RWPE1 (cell line): Measurements from ENCODE around the gene TNS1.

Experiments used
- CTCF ChIA-PET: fragments of 350-600 bp; sonication (Branson Sonifier 250); formaldehyde crosslinking; extraction: SDS; loops from one replicate; lab custom pipeline; 2021; lab: Yijun Ruan, JAX
- POLR2A ChIA-PET: fragments of 400-600 bp; formaldehyde crosslinking; extraction: SDS; loops from one replicate; lab custom pipeline; 2020; ENCODE audit warnings: antibody characterized with exemption; ENCODE audit not compliant: low non-redundant PET; lab: Yijun Ruan, JAX
- DNase-seq: peaks from one replicate; pipeline ENCODE4 v3.0.0; 2012; ENCODE audit warnings: low spot score
- H3K27ac ChIP-seq: fragments of 450-650 bp; 2 replicates; pipeline ENCODE4 v1.5.1; 2017
- TF ChIP-seq, protein P1 (sequence below): fragments of 450-650 bp; conservative IDR thresholded peaks from 2 replicates; pipeline ENCODE4 v1.5.1; 2017; ENCODE audit warnings: low read depth, mild to moderate bottlenecking

TNS1 gene

DNA sequence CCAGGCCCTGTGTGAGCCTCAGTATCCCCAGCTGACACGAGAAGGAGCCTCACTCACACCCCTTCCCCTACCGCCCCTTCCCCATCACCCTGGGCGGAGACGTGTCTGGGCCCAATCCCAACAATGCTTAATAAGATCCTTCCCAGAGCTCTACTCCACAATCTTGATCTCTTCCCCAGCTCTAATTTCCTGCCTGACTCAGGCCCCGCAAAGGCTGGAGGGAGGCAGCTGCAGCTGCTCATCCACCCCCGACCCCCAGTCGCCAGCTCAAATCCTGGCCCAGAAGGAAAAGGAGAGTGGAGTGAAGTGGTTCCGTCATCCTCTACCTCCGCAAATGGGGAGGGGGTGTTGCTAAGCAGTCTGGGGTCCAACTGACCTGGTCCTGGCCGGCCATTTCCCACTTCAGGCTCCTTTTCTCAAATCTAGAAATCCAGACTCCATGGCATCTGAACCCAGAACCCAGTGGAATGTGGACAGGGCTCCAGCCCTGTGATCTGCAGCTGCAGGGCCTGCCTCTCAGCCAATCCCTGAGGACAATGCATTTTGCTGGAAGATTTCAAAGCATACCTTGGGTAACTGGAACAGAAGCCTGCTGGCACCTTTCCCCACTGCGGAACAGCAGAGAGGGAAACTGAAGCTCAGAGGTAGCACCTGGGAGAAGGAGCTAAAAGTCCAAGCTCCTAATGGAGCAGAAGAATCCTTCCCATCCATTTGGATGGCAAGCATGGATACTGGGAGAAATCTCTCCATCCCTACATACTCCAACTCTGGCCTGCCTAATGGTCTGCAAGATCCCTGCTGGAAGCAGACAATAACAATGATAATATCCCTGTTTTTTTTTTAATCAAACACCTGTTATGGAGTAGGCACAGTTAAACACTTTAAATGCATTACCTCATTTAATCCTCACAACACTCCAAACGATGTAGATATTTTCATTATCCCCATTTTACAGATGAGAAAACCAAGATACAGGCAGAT, 5.6 kb upstream of the TNS1 start:
- H3K27ac ChIP-seq = peak overlapping the region; percentile 73
- CTCF ChIA-PET = interaction anchor here (0.6 to 1.4 kb wide), 4 partner anchors 219 to 642 kb away, joined by 3 to 5 read pairs (median 3); no protein-coding TSS in a partner anchor
- no peak for DNase-seq
- POLR2A ChIA-PET = no interaction called here
- TF ChIP-seq, protein P1, sequence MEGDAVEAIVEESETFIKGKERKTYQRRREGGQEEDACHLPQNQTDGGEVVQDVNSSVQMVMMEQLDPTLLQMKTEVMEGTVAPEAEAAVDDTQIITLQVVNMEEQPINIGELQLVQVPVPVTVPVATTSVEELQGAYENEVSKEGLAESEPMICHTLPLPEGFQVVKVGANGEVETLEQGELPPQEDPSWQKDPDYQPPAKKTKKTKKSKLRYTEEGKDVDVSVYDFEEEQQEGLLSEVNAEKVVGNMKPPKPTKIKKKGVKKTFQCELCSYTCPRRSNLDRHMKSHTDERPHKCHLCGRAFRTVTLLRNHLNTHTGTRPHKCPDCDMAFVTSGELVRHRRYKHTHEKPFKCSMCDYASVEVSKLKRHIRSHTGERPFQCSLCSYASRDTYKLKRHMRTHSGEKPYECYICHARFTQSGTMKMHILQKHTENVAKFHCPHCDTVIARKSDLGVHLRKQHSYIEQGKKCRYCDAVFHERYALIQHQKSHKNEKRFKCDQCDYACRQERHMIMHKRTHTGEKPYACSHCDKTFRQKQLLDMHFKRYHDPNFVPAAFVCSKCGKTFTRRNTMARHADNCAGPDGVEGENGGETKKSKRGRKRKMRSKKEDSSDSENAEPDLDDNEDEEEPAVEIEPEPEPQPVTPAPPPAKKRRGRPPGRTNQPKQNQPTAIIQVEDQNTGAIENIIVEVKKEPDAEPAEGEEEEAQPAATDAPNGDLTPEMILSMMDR = no peak

DNA sequence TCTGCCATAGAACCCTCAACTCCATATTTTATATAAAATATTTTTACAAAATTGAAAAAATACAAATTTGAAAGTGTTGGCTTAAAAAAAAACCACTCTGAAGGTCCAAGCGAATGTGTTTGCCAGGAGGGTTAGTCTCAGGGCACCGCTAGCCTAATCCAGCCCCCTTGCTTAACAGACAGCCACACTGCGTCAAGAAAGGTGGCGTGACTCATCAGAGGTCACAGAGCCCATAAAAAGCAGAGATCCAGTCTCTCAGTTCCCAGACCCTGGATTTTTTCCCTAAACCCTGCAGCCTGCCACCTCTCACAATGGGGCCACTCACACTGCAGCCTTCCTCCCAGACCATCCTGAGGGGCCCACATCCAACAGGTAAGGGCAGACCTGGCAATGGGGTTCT, 3.9 kb upstream of the TNS1 start:
- TF ChIP-seq, protein P1 = no peak
- DNase-seq = no peak
- CTCF ChIA-PET = no interaction called here
- POLR2A ChIA-PET = no interaction called here
- peak overlapping the region; percentile 73 for H3K27ac ChIP-seq

DNA sequence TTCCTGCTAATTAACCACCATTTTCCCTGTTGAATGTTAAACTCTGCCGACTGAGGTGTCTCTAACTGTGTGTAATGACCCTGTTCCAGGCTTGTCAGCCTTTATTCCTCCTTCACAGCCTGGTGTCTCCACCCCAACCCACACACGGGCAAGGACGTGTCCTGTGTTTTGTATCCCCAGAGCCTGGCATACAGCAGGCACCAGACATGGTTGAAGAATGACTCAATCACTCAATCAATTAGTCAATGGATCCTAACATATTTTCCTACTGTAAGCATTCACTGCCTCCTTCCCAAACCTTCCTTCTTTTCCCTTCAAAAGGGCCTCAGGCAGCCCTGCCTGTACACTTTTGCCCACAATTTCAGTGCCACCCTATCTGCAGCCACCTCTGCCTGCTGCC, 2.7 kb upstream of the TNS1 start:
- TF ChIP-seq, protein P1 = no peak
- ChIA-PET POLR2A (no interaction called here), CTCF (interaction anchor here (0.7 kb wide), 1 partner anchor 11 kb away, joined by 3 read pairs; no protein-coding TSS in a partner anchor)
- no peak for DNase-seq
- peak overlapping the region; percentile 73 for H3K27ac ChIP-seq

DNA sequence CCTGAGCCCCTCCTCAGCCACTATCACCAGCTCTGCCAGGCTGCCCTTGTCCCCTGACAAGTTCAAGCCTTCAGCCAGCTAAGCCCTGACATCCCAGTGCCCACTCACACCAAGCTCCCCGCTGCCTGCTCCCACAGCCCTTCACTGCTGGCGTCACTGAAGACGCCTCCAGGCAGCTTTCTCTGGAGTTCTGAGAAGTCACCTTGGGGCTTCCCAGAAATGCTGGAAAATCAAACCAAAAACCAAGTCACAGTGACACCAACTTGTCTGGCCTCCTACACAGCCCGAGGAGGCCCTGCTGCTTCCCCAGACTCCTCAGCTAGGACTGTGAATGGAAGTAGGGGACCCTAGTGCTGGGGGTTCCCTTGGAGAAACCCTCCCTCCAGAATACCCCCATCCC, 2.2 kb upstream of the TNS1 start:
- TF ChIP-seq, protein P1 = no peak
- POLR2A ChIA-PET = no interaction called here
- peak overlapping the region; percentile 73 for H3K27ac ChIP-seq
- CTCF ChIA-PET = no interaction called here
- no peak for DNase-seq

DNA sequence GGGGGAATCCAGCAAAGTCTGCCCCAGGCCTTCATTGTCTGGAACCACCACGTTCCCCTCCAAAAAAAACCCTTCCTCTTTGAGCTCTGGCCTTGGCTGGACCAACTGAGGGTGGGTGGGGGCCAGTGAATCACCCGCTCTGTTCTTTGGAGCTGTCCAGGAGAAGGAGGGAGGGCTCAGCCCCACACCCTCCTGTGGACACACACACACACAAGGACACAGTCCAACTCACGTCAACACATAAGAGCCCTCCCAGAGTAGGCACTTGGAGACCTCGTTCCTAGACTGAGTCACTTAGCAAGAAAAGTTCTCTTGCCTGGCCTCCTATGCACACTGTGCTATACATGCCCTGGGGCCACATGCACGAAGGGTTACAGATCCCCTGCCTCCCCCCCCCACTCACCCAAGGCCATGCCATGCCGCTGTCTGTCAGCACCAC, 1.2 kb upstream of the TNS1 start:
- ChIA-PET CTCF (no interaction called here), POLR2A (no interaction called here)
- TF ChIP-seq, protein P1 = no peak
- peak overlapping the region; percentile 73 for H3K27ac ChIP-seq
- DNase-seq = no peak

DNA sequence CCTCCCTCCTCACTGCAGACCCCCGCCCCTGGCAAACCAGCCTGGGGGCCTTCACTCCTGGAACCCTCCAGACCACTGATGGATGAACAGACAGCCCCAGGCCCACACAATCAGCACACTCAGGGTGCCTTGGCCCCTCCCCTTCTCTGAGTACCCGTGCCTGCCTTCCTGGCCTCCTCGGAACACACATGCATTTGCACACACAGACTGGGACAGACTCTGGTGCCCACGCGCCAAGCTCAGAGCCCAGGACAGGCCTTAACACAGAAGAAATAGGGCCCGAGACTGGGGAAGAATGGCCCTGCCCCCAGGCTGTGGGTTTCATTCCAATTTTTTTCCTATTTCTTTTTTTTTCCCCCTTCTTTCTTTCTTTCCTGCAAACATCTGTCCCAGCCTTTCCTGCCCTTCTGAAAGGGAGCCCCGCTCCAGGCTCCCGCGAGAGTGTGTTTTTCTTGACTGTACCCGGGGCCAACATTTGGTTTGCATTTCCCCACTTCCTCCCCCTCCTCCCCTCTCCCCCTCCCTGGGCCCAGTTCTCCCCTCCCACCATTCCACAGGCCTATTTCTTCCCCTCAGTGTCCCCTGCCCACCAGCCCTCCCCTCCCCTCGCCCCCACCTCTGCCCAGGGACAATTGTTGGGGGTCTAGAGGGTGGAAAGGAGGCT, 618 bp upstream of the TNS1 start:
- POLR2A ChIA-PET = no interaction called here

More for the DNA sequence above, 618 bp upstream of the TNS1 start:
- H3K27ac ChIP-seq = peak overlapping the region; percentile 73
- CTCF ChIA-PET = no interaction called here
- DNase-seq = no peak
- TF ChIP-seq, protein P1 = no peak
